K562 (cell line): ENCODE results near the gene NEU1. TPM values are rescaled to one million over a fixed set of nuclear protein-coding genes. Genes with fewer than 3 reads are reported as not detected.

ENCODE experiments used
- CHD7 ChIP-seq: fragments of 200-600 bp; sonication (generic); IDR thresholded peaks from one replicate; pipeline ENCODE4 v1.6.1; 2012; ENCODE audit warnings: mild to moderate bottlenecking, low read depth, low read length, inconsistent platforms
- HNRNPK ChIP-seq: fragments of 200-400 bp; formaldehyde crosslinking; IDR thresholded peaks from one replicate; pipeline ENCODE4 v1.6.1; 2018; ENCODE audit warnings: mild to moderate bottlenecking, low read depth, low read length; ENCODE audit not compliant: poor library complexity, severe bottlenecking
- MEIS2 ChIP-seq: fragments of 450-650 bp; IDR thresholded peaks from 2 replicates; pipeline ENCODE4 v1.6.1; 2014; ENCODE audit warnings: mild to moderate bottlenecking; ENCODE audit not compliant: partially characterized antibody
- NR1H2 ChIP-seq: sonication (generic); formaldehyde crosslinking; IDR thresholded peaks from 2 replicates; pipeline ENCODE4 v1.4.0; 2020; ENCODE audit warnings: mild to moderate bottlenecking, missing genetic modification reagents
- PHB ChIP-seq: fragments of 250-450 bp; sonication (Bioruptor Pico); IDR thresholded peaks from 2 replicates; pipeline ENCODE4 v1.5.0; 2021
- PPARD ChIP-seq: fragments of 250-450 bp; sonication (Bioruptor Pico); IDR thresholded peaks from 2 replicates; pipeline ENCODE4 v1.8.0; 2022; ENCODE audit warnings: inconsistent platforms, mild to moderate bottlenecking, moderate library complexity
- RERE ChIP-seq: sonication (generic); formaldehyde crosslinking; IDR thresholded peaks from 2 replicates; pipeline ENCODE4 v1.8.0; 2023; ENCODE audit warnings: missing genetic modification reagents, mild to moderate bottlenecking, borderline replicate concordance
- STAT5A ChIP-seq: IDR thresholded peaks from 2 replicates; pipeline ENCODE4 v1.6.1; 2012; ENCODE audit warnings: low read length, inconsistent platforms, borderline replicate concordance
- TCF7 ChIP-seq: sonication (generic); IDR thresholded peaks from 2 replicates; pipeline ENCODE4 v1.6.1; 2016; ENCODE audit warnings: antibody characterized with exemption, borderline replicate concordance
- XRCC5 ChIP-seq: fragments of 200-400 bp; formaldehyde crosslinking; IDR thresholded peaks from 2 replicates; pipeline ENCODE4 v1.6.1; 2017; ENCODE audit warnings: low read depth, mild to moderate bottlenecking, low read length
- ZBTB1 ChIP-seq: sonication (generic); formaldehyde crosslinking; IDR thresholded peaks from 2 replicates; pipeline ENCODE4 v1.8.1; 2023; ENCODE audit warnings: missing genetic modification reagents, low read depth, mild to moderate bottlenecking, borderline replicate concordance
- polyA plus RNA-seq, 8 experiments: library from polyadenylated mRNA; depleted of rRNA in 4 of 8; stranded (reverse) in 5 of 8; unstranded in 3 of 8; fragments of >200 nt; fragmentation: Nextera tagmentation in 2 of 8; fragmentation: Illumina TruSeq in 1 of 8; extraction: Ambion mirVana in 2 of 8; extraction: Trizol in 1 of 8; gene quantifications; 2 replicates each; pipeline versions ENCODE4 v1.2.1 to v1.2.3, GENCODE V29; 2011 to 2014; ENCODE audit warnings: inconsistent platforms in 1 of 8, missing spikeins in 1 of 8
- total RNA-seq, 7 experiments: library from RNA; depleted of rRNA in 6 of 7; stranded (reverse); fragments of >200 nt in 6 of 7; fragmentation: Illumina TruSeq in 2 of 7; extraction: Trizol in 2 of 7; gene quantifications; 2 replicates each; pipeline versions ENCODE4 v1.2.1 to v1.2.3, GENCODE V29; 2011 to 2021; ENCODE audit warnings: low replicate concordance in 1 of 7

NEU1 gene
- total and polyA plus RNA-seq, 9 of the 15 experiments (the other 6 are each of a cell fraction or from before 2014, with no cell fraction given) = 14.8 to 67.8 (median 51.0) TPM

GRCh38 chr6:31829633-31830283, 32.9 kb downstream of the NEU1 start (continued):
- TF ChIP-seq RERE (CRISPR knock-in tag) = no peak
- no peak for TF ChIP-seq TCF7
- no peak for TF ChIP-seq STAT5A
- TF ChIP-seq NR1H2 (CRISPR knock-in tag) = no peak
- TF ChIP-seq MEIS2 = no peak
- no peak for TF ChIP-seq PPARD (CRISPR knock-in tag)
- TF ChIP-seq XRCC5 = no peak
- TF ChIP-seq PHB (CRISPR knock-in tag) = peak; percentile 60; the same call in 1 of the 2 replicates
- TF ChIP-seq HNRNPK = no peak
- TF ChIP-seq ZBTB1 (CRISPR knock-in tag) = no peak
- no peak for TF ChIP-seq CHD7
